Measurements from ENCODE around the gene CNN1. TPM values are rescaled to one million over a fixed set of nuclear protein-coding genes. Genes with fewer than 3 reads are reported as not detected.

Gene CNN1
- total and polyA plus RNA-seq, 11 donors: 68.6 to 979 (median 164) TPM

- peak in 1 of 4 donors; percentile 28 for ATAC-seq
- no peaks in the 10 kb centered on the region for H3K9me3 ChIP-seq
- H3K4me3 ChIP-seq: peak overlapping the region in 2 of 12 donors; percentile 2 to 23
- H3K4me1 ChIP-seq: peaks cover 0 to 67% (median 8%) of the 10 kb centered on the region in 12 donors
- TF ChIP-seq POLR2A (IDR thresholded peaks at IDR 0.05) (no peak), CTCF (IDR thresholded peaks at IDR 0.05) (no peak)
- peaks cover 0 to 22% (median 7%) of the 10 kb centered on the region in 9 donors for H3K27me3 ChIP-seq
- intact Hi-C loops (cut with DNase I): loop anchor here in 3 of 10 donors (10.0 kb wide), 3 partner anchors 47 to 287 kb away; partner anchors contain the start of genes CNN1 (in 1 of the 3) and TSPAN16 (in 1 of the 3)
- no peaks in the 10 kb centered on the region for H3K36me3 ChIP-seq
- no peak for DNase-seq
- peak overlapping the region in 3 of 12 donors; percentile 5 to 87 (median 42) for H3K27ac ChIP-seq
- whole genome bisulfite sequencing, 4 donors: 41 to 58% (median 47%) methylated on average over 3 of the region's 3 CpGs
These were observed 43.1 kb downstream of the CNN1 start for GRCh38 chr19:11581740-11582139.

GRCh38 chr19:11586331-11586730 is 47.7 kb downstream of the CNN1 start:
- Histone ChIP-seq H3K27ac (no peak overlapping the region), H3K36me3 (no peaks in the 10 kb centered on the region), H3K4me3 (no peak overlapping the region), H3K9me3 (no peaks in the 10 kb centered on the region), H3K4me1 (peaks cover 0 to 34% (median 1%) of the 10 kb centered on the region in 12 donors), H3K27me3 (peaks cover 0 to 4% (median 0%) of the 10 kb centered on the region in 9 donors)
- intact Hi-C loops (cut with DNase I): loop anchor here in 6 of 10 donors (2.0 to 10.0 kb wide), 8 partner anchors 52 to 549 kb away; partner anchors contain the start of genes CNN1 (in 1 of the 6), EPOR (in 1 of the 6) and TSPAN16 (in 1 of the 6)
- WGBS, 4 donors: 70 to 79% (median 74%) methylated on average over 4 to 6 of the region's 6 CpGs
- DNase-seq (no peak), ATAC-seq (no peak)
- TF ChIP-seq POLR2A (IDR thresholded peaks at IDR 0.05) (no peak), CTCF (IDR thresholded peaks at IDR 0.05) (no peak)

- Histone ChIP-seq H3K9me3 (no peaks in the 10 kb centered on the region), H3K27ac (no peak overlapping the region), H3K4me3 (no peak overlapping the region), H3K27me3 (no peaks in the 10 kb centered on the region), H3K4me1 (peaks cover 0 to 23% (median 0%) of the 10 kb centered on the region in 12 donors), H3K36me3 (no peaks in the 10 kb centered on the region)
- TF ChIP-seq POLR2A (IDR thresholded peaks at IDR 0.05) (no peak), CTCF (IDR thresholded peaks at IDR 0.05) (peak; percentile 73 to 94 (median 82))
- ATAC-seq: peak; percentile 49 to 88 (median 88)
- WGBS, 4 donors: 2 to 5% (median 3%) methylated on average over 7 of the region's 7 CpGs
- intact Hi-C loops (cut with DNase I): loop anchor here in 7 of 10 donors (1.0 to 10.0 kb wide), 9 partner anchors 28 to 550 kb away; partner anchors contain the start of genes CNN1 (in 1 of the 7), ELOF1 (in 1 of the 7), EPOR (in 1 of the 7) and TSPAN16 (in 1 of the 7)
- DNase-seq: peak; percentile 65 to 83 (median 73)
These were observed 48.8 kb downstream of the CNN1 start for GRCh38 chr19:11587302-11587974.

- 64 to 70% (median 66%) methylated on average over 13 of the region's 13 CpGs for WGBS, 4 donors
- Histone ChIP-seq H3K9me3 (no peaks in the 10 kb centered on the region), H3K4me3 (no peak overlapping the region), H3K27me3 (no peaks in the 10 kb centered on the region), H3K4me1 (peaks cover 0 to 17% (median 0%) of the 10 kb centered on the region in 12 donors), H3K27ac (no peak overlapping the region), H3K36me3 (no peaks in the 10 kb centered on the region)
- intact Hi-C loops (cut with DNase I): loop anchor here in 7 of 10 donors (1.0 to 10.0 kb wide), 9 partner anchors 29 to 551 kb away; partner anchors contain the start of genes CNN1 (in 1 of the 7), ELOF1 (in 1 of the 7), EPOR (in 1 of the 7) and TSPAN16 (in 1 of the 7)
- no peak for DNase-seq
- no peak for TF ChIP-seq POLR2A (IDR thresholded peaks at IDR 0.05)
- TF ChIP-seq CTCF (IDR thresholded peaks at IDR 0.05): peak in 2 of 12 donors; percentile 1 to 14
- peak; percentile 19 to 42 (median 36) for ATAC-seq
These were observed 49.5 kb downstream of the CNN1 start for GRCh38 chr19:11587975-11588631.

All from heart left ventricle (tissue), 16 donors.